ENCODE results near the gene TNFAIP8L3. TPM values are rescaled to one million over a fixed set of nuclear protein-coding genes. Genes with fewer than 3 reads are reported as not detected.
A peak's percentile ranks its signal among the peaks of the same experiment; 100 is the strongest.

TNFAIP8L3 gene
- total RNA-seq, 1 donor from 2014 or later: not detected

DNA sequence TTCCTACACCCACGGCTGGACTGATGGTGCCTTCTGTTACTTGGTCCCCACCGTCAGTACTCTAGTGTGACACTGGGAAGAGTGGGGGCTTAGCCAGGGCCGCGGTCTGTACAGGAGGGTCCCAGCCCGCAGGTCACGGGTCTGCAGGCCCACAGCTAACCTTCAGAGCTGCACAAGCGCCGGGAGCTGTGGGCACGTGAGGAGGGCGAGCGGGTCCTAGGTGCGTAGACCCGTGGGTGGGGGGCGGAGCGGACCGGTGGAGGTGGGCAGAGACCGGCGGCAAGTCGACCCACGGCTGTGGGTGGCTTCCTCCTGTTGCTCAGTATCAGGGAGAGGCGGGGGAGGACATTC lies 1.2 kb downstream of the TNFAIP8L3 start:
- H3K4me3 Mint-ChIP-seq (ENCODE audit: unreplicated experiment): peak overlapping the region; percentile 83
- no peaks in the 10 kb centered on the region for H3K36me3 Mint-ChIP-seq (ENCODE audit: unreplicated experiment)
- H3K9me3 Mint-ChIP-seq (ENCODE audit: unreplicated experiment): no peaks in the 10 kb centered on the region
- DNase-seq: no peak
- H3K27me3 Mint-ChIP-seq (ENCODE audit: unreplicated experiment): peaks cover 7% of the 10 kb centered on the region
- H3K27ac Mint-ChIP-seq (ENCODE audit: unreplicated experiment): no peak overlapping the region
- TF ChIP-seq, protein P1, sequence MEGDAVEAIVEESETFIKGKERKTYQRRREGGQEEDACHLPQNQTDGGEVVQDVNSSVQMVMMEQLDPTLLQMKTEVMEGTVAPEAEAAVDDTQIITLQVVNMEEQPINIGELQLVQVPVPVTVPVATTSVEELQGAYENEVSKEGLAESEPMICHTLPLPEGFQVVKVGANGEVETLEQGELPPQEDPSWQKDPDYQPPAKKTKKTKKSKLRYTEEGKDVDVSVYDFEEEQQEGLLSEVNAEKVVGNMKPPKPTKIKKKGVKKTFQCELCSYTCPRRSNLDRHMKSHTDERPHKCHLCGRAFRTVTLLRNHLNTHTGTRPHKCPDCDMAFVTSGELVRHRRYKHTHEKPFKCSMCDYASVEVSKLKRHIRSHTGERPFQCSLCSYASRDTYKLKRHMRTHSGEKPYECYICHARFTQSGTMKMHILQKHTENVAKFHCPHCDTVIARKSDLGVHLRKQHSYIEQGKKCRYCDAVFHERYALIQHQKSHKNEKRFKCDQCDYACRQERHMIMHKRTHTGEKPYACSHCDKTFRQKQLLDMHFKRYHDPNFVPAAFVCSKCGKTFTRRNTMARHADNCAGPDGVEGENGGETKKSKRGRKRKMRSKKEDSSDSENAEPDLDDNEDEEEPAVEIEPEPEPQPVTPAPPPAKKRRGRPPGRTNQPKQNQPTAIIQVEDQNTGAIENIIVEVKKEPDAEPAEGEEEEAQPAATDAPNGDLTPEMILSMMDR (IDR thresholded peaks at IDR 0.05; ENCODE audit: partially characterized antibody, unreplicated experiment): no peak
- no peaks in the 10 kb centered on the region for H3K4me1 Mint-ChIP-seq (ENCODE audit: low read depth, unreplicated experiment)

DNA sequence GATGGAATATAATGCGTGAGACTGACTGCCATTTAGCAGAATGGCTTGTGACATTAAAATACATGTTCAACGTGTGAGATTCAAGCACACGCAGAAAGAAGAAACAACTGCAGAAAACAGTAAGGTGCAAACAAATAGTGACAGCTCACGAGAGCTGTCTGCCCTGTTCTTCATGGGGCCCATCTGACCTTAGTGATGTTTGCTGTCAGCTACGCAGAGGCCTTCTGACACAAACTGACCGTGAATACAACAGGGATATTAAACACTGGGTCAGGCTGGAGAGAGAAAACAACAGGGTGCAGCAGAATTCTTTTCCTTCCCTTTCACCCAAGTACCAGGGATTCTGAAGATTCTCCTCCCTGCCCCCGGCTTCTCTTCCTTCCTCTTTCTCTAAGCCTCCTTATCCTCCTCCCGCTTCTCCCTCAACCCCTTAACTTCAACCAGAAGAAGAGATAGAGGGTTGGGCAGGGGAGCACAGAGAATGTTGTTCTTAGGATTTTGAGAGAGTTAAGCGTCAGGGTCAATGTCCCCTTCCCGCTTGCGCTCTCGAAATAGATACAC lies 2.1 kb downstream of the TNFAIP8L3 start:
- Mint-ChIP-seq H3K27me3 (ENCODE audit: unreplicated experiment) (peaks cover 7% of the 10 kb centered on the region), H3K4me1 (ENCODE audit: low read depth, unreplicated experiment) (no peaks in the 10 kb centered on the region), H3K36me3 (ENCODE audit: unreplicated experiment) (no peaks in the 10 kb centered on the region), H3K4me3 (ENCODE audit: unreplicated experiment) (no peak overlapping the region), H3K27ac (ENCODE audit: unreplicated experiment) (no peak overlapping the region), H3K9me3 (ENCODE audit: unreplicated experiment) (no peaks in the 10 kb centered on the region)
- no peak for DNase-seq
- TF ChIP-seq, protein P1 (IDR thresholded peaks at IDR 0.05; ENCODE audit: partially characterized antibody, unreplicated experiment): no peak

DNA sequence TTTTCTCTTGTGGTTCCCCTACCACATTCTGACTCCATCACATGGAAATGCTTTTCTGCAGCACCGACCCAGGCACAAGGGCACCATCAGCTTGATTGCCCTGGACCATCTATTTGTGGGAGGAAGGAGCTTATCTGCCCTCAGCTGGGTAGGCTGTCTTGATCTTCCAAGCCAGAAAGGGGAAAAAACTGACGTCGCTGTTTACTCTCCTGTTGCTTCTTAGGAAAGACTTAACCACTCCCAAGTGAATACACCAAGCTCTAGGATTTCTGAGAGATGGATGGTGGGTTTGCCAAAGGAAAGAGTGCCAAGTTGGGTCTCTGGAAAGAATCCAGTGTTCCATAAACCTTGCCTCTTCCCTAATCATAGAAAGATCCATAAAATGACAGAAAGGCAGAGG lies 4.0 kb downstream of the TNFAIP8L3 start:
- Mint-ChIP-seq H3K4me3 (ENCODE audit: unreplicated experiment) (no peak overlapping the region), H3K36me3 (ENCODE audit: unreplicated experiment) (no peaks in the 10 kb centered on the region), H3K27me3 (ENCODE audit: unreplicated experiment) (peaks cover 7% of the 10 kb centered on the region), H3K27ac (ENCODE audit: unreplicated experiment) (no peak overlapping the region), H3K9me3 (ENCODE audit: unreplicated experiment) (no peaks in the 10 kb centered on the region), H3K4me1 (ENCODE audit: low read depth, unreplicated experiment) (no peaks in the 10 kb centered on the region)
- no peak for DNase-seq
- TF ChIP-seq, protein P1 (IDR thresholded peaks at IDR 0.05; ENCODE audit: partially characterized antibody, unreplicated experiment): no peak

DNA sequence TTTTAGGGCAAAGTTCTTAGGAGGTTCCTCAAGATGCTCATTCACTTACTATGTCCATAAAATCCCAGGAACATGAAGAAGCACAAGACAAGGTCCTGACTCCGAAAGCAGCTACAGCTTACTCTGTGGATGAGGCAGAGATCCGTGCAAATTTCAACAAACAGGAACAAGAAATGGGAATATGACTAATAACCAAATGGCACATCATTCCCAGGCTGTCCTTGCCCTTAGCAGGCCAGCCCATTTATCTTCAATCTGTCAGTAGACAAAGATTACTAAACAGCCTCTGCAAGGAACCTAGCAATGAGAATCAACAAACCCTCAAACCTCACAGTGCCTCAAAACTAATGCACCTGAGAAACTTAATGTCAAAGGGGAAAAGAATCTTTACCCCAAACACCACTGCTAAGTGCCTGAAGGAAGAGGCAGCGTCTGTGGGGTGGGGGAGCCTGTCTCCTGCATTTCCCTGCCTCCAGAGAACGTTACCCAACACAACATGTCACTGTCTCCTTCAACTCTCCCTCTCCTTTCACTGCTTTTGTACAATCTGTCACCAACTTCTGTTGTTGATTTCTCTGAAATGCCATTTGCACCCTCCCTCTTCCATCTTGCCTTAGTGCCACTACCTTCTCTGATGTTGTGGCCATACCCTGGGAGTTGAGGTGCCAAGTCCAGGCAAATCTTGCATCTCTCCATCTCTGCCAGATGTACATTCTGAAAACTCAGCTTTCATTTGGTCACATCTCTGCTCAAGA lies 4.8 kb downstream of the TNFAIP8L3 start:
- Mint-ChIP-seq H3K36me3 (ENCODE audit: unreplicated experiment) (no peaks in the 10 kb centered on the region), H3K4me3 (ENCODE audit: unreplicated experiment) (no peak overlapping the region), H3K4me1 (ENCODE audit: low read depth, unreplicated experiment) (no peaks in the 10 kb centered on the region)

DNA sequence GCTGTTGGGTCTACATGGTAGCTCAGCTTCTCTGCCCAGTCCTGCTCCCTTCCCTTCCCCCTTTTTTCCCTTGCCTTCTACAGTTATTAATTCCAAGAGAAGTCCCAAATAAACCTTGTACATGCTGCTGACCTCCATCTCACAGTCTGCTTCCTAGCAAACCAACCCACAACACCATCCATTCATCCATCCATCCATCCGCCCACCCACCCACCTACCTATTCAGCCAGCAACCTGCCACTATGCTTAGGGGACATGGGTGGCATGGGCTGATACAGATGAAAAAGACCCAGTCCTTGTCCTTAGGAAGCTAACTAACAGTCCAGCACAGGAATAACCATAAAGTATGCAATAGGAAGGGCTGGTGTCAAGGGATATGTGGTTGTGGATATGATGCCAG lies 5.7 kb downstream of the TNFAIP8L3 start:
- Mint-ChIP-seq H3K27me3 (ENCODE audit: unreplicated experiment) (peaks cover 7% of the 10 kb centered on the region), H3K4me1 (ENCODE audit: low read depth, unreplicated experiment) (no peaks in the 10 kb centered on the region), H3K4me3 (ENCODE audit: unreplicated experiment) (no peak overlapping the region), H3K36me3 (ENCODE audit: unreplicated experiment) (no peaks in the 10 kb centered on the region), H3K9me3 (ENCODE audit: unreplicated experiment) (no peaks in the 10 kb centered on the region), H3K27ac (ENCODE audit: unreplicated experiment) (no peak overlapping the region)
- no peak for DNase-seq
- TF ChIP-seq, protein P1 (IDR thresholded peaks at IDR 0.05; ENCODE audit: partially characterized antibody, unreplicated experiment): no peak

More for the DNA sequence above, 4.8 kb downstream of the TNFAIP8L3 start:
- TF ChIP-seq, protein P1 (IDR thresholded peaks at IDR 0.05; ENCODE audit: partially characterized antibody, unreplicated experiment): no peak
- H3K27me3 Mint-ChIP-seq (ENCODE audit: unreplicated experiment): peaks cover 7% of the 10 kb centered on the region
- H3K9me3 Mint-ChIP-seq (ENCODE audit: unreplicated experiment): no peaks in the 10 kb centered on the region
- DNase-seq: no peak
- H3K27ac Mint-ChIP-seq (ENCODE audit: unreplicated experiment): no peak overlapping the region
